H1 (cell line): ENCODE results near the gene CORO6. TPM values are rescaled to one million over a fixed set of nuclear protein-coding genes. Genes with fewer than 3 reads are reported as not detected.

Source experiments
- GABPA ChIP-seq: IDR thresholded peaks from 2 replicates; pipeline ENCODE4 v1.6.1; 2011; ENCODE audit warnings: mild to moderate bottlenecking, low read length, moderate library complexity, borderline replicate concordance; ENCODE audit not compliant: insufficient read depth
- HDAC6 ChIP-seq: IDR thresholded peaks from one replicate; pipeline ENCODE4 v1.7.1; 2012; ENCODE audit warnings: low read depth, mild to moderate bottlenecking, inconsistent platforms, low read length, moderate library complexity
- JUN ChIP-seq: IDR thresholded peaks from 2 replicates; pipeline ENCODE4 v1.6.1; 2011; ENCODE audit warnings: low read depth, mild to moderate bottlenecking, improper control_type of control experiment, low read length
- NANOG ChIP-seq: IDR thresholded peaks from 2 replicates; pipeline ENCODE4 v1.6.1; 2011; ENCODE audit warnings: low read length, low read depth, mild to moderate bottlenecking, inconsistent platforms; ENCODE audit not compliant: insufficient read depth, poor library complexity, severe bottlenecking
- POLR2A ChIP-seq, 2 experiments: IDR thresholded peaks; 1 replicate in 1 of 2; 2 replicates in 1 of 2; pipeline ENCODE4 v1.6.1; 2011; ENCODE audit warnings: low read depth in 2 of 2, low read length in 2 of 2, mild to moderate bottlenecking in 2 of 2; ENCODE audit errors: control extremely low read depth in 1 of 2
- RNF2 ChIP-seq: fragments of 200-900, 300-1000 bp; sonication (generic); IDR thresholded peaks from 2 replicates; pipeline ENCODE4 v1.7.1; 2016; ENCODE audit warnings: borderline replicate concordance, low read depth, mild to moderate bottlenecking, antibody characterized with exemption, low read length; ENCODE audit not compliant: poor library complexity, severe bottlenecking; ENCODE audit errors: missing control alignments
- polyA plus RNA-seq, 7 experiments: library from polyadenylated mRNA; depleted of rRNA in 3 of 7; stranded (reverse) in 5 of 7; unstranded in 2 of 7; fragments of >200 nt in 5 of 7; fragments of 200-250 nt in 2 of 7; gene quantifications; 1 replicate in 5 of 7; 2 replicates in 1 of 7; 4 replicates in 1 of 7; pipeline versions ENCODE4 v1.2.1 to v1.2.3, GENCODE V29; 2011 to 2013; ENCODE audit warnings: missing spikeins in 2 of 7, mixed read lengths in 2 of 7
- total RNA-seq: library from RNA; stranded (reverse); fragmentation: NEBNext Ultra II Directional; extraction: Animal tissue kit (Norgen Biotek cat#: 25700); gene quantifications from 2 replicates; pipeline ENCODE4 v1.2.1, GENCODE V29; 2021

The CORO6 gene
- total and polyA plus RNA-seq, 2 of the 8 experiments (the other 6 are each of a cell fraction or from before 2014, with no cell fraction given): 2.5 to 8.6 TPM

- TF ChIP-seq RNF2: no peak
- no peak for TF ChIP-seq HDAC6
- no peak for TF ChIP-seq GABPA
- TF ChIP-seq NANOG: no peak
- TF ChIP-seq JUN: no peak
- TF ChIP-seq POLR2A (IDR thresholded peaks at IDR 0.05; ENCODE audit: control extremely low read depth in 1 of 2, low read depth in 2 of 2, low read length in 2 of 2): no peak
These were observed 27.7 kb upstream of the CORO6 start (continued) for GRCh38 chr17:29650396-29650795.
